IMR-90 (cell line): ENCODE results near the gene TMX1. TPM values are rescaled to one million over a fixed set of nuclear protein-coding genes. Genes with fewer than 3 reads are reported as not detected.

ENCODE experiments used
- ATAC-seq: fragments of 200-7000 bp; cut with Tn5 transposase; 2 replicates; pipeline ENCODE4 v1.9.1; 2020; ENCODE audit warnings: low read depth, mild to moderate bottlenecking, moderate library complexity
- BruUV-seq: library from RNA; stranded (reverse); fragments of 400-500 nt; replicated peaks from 2 replicates; lab custom pipeline; 2021; lab: Mats Ljungman, UMichigan
- CTCF ChIA-PET: fragments of 300-600 bp; formaldehyde crosslinking; extraction: SDS; loops from one replicate; lab custom pipeline; 2021; ENCODE audit warnings: antibody characterized with exemption; lab: Yijun Ruan, JAX
- POLR2A ChIA-PET: fragments of 300-600 bp; sonication (Branson Sonifier 250); formaldehyde crosslinking; loops from one replicate; lab custom pipeline; 2022; ENCODE audit warnings: antibody characterized with exemption; ENCODE audit not compliant: unreplicated experiment; lab: Charles Lee
- DNase-seq: peaks from one replicate; pipeline ENCODE4 v3.0.0; 2013
- H2AFZ ChIP-seq: replicated peaks from 2 replicates; pipeline ENCODE3; 2013; ENCODE audit warnings: low read length, mild to moderate bottlenecking; ENCODE audit not compliant: poor library complexity
- H2AK5ac ChIP-seq: 2 replicates; pipeline ENCODE4 v1.6.1; 2013; ENCODE audit warnings: low read depth, low read length, inconsistent platforms
- H2AK9ac ChIP-seq: replicated peaks from 2 replicates; pipeline ENCODE3; 2013; ENCODE audit warnings: mild to moderate bottlenecking, low read depth, low read length, moderate library complexity; ENCODE audit not compliant: poor library complexity
- H2BK120ac ChIP-seq: 2 replicates; pipeline ENCODE4 v1.6.1; 2013; ENCODE audit warnings: low read depth, low read length, inconsistent platforms
- H2BK15ac ChIP-seq: 3 replicates; pipeline ENCODE4 v1.6.1; 2013; ENCODE audit warnings: low read depth, low read length, inconsistent platforms
- H2BK20ac ChIP-seq: 2 replicates; pipeline ENCODE4 v1.6.1; 2013; ENCODE audit warnings: low read depth, mild to moderate bottlenecking, inconsistent platforms, low read length, moderate library complexity
- H2BK5ac ChIP-seq: 2 replicates; pipeline ENCODE4 v1.6.1; 2013; ENCODE audit warnings: mild to moderate bottlenecking, low read depth, low read length, inconsistent platforms; ENCODE audit not compliant: poor library complexity, severe bottlenecking
- H3K14ac ChIP-seq: replicated peaks from 2 replicates; pipeline ENCODE4 v1.6.1; 2013; ENCODE audit warnings: low read depth, low read length, inconsistent platforms
- H3K18ac ChIP-seq: 2 replicates; pipeline ENCODE4 v1.6.1; 2013; ENCODE audit warnings: low read depth, low read length, control low read depth
- H3K23ac ChIP-seq: 2 replicates; pipeline ENCODE4 v1.6.1; 2013; ENCODE audit warnings: low read depth, low read length, inconsistent platforms
- H3K27ac ChIP-seq: 2 replicates; pipeline ENCODE4 v1.5.1; 2013; ENCODE audit warnings: mild to moderate bottlenecking, control low read depth, low read length; ENCODE audit not compliant: insufficient read depth
- H3K27me3 ChIP-seq: 2 replicates; pipeline ENCODE4 v1.6.1; 2013; ENCODE audit warnings: low read length; ENCODE audit not compliant: control insufficient read depth, insufficient read depth
- H3K36me3 ChIP-seq: 2 replicates; pipeline ENCODE4 v1.6.1; 2013; ENCODE audit warnings: low read length, mixed read lengths; ENCODE audit not compliant: control insufficient read depth, insufficient read depth
- H3K4ac ChIP-seq: 2 replicates; pipeline ENCODE4 v1.6.1; 2013; ENCODE audit warnings: low read depth, low read length, inconsistent platforms
- H3K4me1 ChIP-seq: 2 replicates; pipeline ENCODE4 v1.6.1; 2013; ENCODE audit warnings: low read length, mixed read lengths; ENCODE audit not compliant: control insufficient read depth, insufficient read depth
- H3K4me2 ChIP-seq: 2 replicates; pipeline ENCODE4 v1.6.1; 2013; ENCODE audit warnings: low read depth, mild to moderate bottlenecking, control low read depth, low read length, moderate library complexity
- H3K4me3 ChIP-seq: 2 replicates; pipeline ENCODE4 v1.5.1; 2013; ENCODE audit warnings: low read depth, mild to moderate bottlenecking, control low read depth, low read length, moderate library complexity; ENCODE audit not compliant: insufficient read depth
- H3K56ac ChIP-seq: 2 replicates; pipeline ENCODE4 v1.6.1; 2013; ENCODE audit warnings: low read length, inconsistent platforms; ENCODE audit not compliant: insufficient read depth; ENCODE audit errors: extremely low read depth
- H3K79me1 ChIP-seq, 2 experiments: 2 replicates each; pipeline ENCODE4 v1.6.1; 2013; ENCODE audit warnings: low read length in 2 of 2, inconsistent platforms in 1 of 2, low read depth in 1 of 2
- H3K9ac ChIP-seq: 2 replicates; pipeline ENCODE4 v1.6.1; 2013; ENCODE audit warnings: low read depth, low read length, control low read depth
- H3K9me1 ChIP-seq: 2 replicates; pipeline ENCODE4 v1.6.1; 2013; ENCODE audit warnings: low read length, inconsistent platforms; ENCODE audit not compliant: insufficient read depth
- H3K9me3 ChIP-seq: 2 replicates; pipeline ENCODE4 v1.6.1; 2013; ENCODE audit warnings: low read length; ENCODE audit not compliant: control insufficient read depth, insufficient read depth
- H4K20me1 ChIP-seq: 2 replicates; pipeline ENCODE4 v1.6.1; 2013; ENCODE audit warnings: low read length, inconsistent platforms; ENCODE audit not compliant: insufficient read depth
- H4K5ac ChIP-seq: 2 replicates; pipeline ENCODE4 v1.6.1; 2013; ENCODE audit warnings: mild to moderate bottlenecking, low read depth, low read length, control low read depth
- H4K8ac ChIP-seq, 2 experiments: 2 replicates each; pipeline ENCODE4 v1.6.1; 2013; ENCODE audit warnings: low read depth in 2 of 2, low read length in 2 of 2, control low read depth in 1 of 2, inconsistent platforms in 1 of 2
- H4K91ac ChIP-seq: 2 replicates; pipeline ENCODE4 v1.6.1; 2013; ENCODE audit warnings: low read depth, low read length, inconsistent platforms; ENCODE audit not compliant: insufficient read depth
- CEBPB ChIP-seq: IDR thresholded peaks from 2 replicates; pipeline ENCODE4 v1.6.1; 2012; ENCODE audit warnings: low read depth, low read length, improper control_type of control experiment
- MAZ ChIP-seq: IDR thresholded peaks from 2 replicates; pipeline ENCODE4 v1.6.1; 2012; ENCODE audit warnings: low read depth, mild to moderate bottlenecking, low read length, improper control_type of control experiment, moderate library complexity, borderline replicate concordance
- NFE2L2 ChIP-seq: fragments of 150-350 bp; IDR thresholded peaks from 2 replicates; pipeline ENCODE4 v1.6.1; 2016; ENCODE audit warnings: low read depth, mild to moderate bottlenecking, low read length
- RAD21 ChIP-seq: IDR thresholded peaks from 2 replicates; pipeline ENCODE4 v1.6.1; 2012; ENCODE audit warnings: low read length, improper control_type of control experiment
- RCOR1 ChIP-seq: IDR thresholded peaks from 2 replicates; pipeline ENCODE4 v1.6.1; 2012; ENCODE audit warnings: mild to moderate bottlenecking, low read length, improper control_type of control experiment; ENCODE audit not compliant: insufficient replicate concordance
- WGBS, 2 experiments: methylation state at CpG; one replicate each; pipeline versions ENCODE4 v1.1.5 to v1.1.7; 2013; ENCODE audit warnings: missing lambda C conversion rate in 2 of 2; ENCODE audit not compliant: insufficient read length in 1 of 2; ENCODE audit errors: extremely low coverage in 2 of 2; 5-methylcytosine and 5-hydroxymethylcytosine counted together
- dilution Hi-C: fragments of 300-500 bp; cut with HindIII; formaldehyde crosslinking; loops from one replicate; pipeline ENCODE4 v1.14.3; 2018; ENCODE audit warnings: low sequenced_read_pairs; ENCODE audit not compliant: unreplicated experiment
- in situ Hi-C: fragments of 300-500 bp; cut with MboI; formaldehyde crosslinking; loops from 3 replicates; pipeline ENCODE4 v1.14.3; 2019; ENCODE audit warnings: low sequenced_read_pairs, inconsistent platforms, mixed read lengths
- intact Hi-C: fragments of 100-400 bp; cut with micrococcal nuclease; formaldehyde crosslinking; loops from 2 replicates; pipeline ENCODE4 v1.10.0; 2022
- polyA plus RNA-seq, 3 experiments: library from polyadenylated mRNA; depleted of rRNA; stranded (reverse); fragments of >200 nt; gene quantifications; 2 replicates each; pipeline ENCODE4 v1.2.3, GENCODE V29; 2012; ENCODE audit warnings: low replicate concordance in 1 of 3
- total RNA-seq: library from RNA; depleted of rRNA; stranded (reverse); fragments of >200 nt; gene quantifications from 2 replicates; pipeline ENCODE4 v1.2.3, GENCODE V29; 2012

The TMX1 gene
- total and polyA plus RNA-seq, 2 of the 4 experiments (the other 2 are of a cell fraction) = 15.3 to 24.7 TPM

DNA sequence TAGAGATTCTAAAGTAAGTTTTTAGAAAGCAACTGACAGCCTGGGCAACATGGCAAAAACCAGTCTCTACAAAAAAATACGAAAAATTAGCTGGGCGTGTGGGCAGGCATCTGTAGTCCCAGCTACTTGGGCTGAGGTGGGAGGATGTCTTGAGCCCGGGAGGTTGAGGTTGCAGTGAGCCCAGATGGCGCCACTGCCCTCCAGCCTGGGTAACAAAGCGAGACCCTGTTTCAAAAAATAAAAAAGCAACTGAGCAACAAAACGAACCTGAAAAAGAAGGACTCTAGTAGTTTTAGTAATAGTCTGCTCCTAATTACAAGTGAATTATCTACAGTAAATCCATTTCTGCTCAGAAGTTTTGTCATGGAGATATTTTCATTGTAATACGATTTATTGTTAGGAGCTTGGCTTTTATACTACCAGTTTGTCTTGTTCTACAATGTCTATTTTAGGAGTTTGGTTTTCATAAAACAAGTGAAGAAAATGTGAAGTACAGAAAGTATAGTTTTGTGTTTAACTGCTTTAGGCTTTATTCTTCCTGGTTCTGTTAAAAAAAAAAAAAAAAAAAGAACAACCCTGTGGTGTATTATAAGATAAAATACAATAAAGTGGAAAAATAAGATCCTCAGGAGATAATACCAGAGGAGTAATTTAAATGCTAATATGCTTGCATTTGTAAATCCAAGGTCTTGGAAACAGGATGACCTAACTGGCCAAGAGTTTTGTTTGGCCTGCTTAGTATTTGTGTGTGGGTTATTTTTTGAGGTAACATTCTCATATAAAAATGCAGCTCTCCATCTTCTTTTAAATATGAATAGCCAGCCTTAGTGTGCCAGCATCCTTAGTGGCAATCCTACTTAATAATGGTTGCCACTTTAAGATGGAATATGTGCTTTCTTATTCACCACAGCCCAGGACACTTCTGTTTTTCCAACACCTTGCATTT is 2.8 kb downstream of the TMX1 start (continued):
- TF ChIP-seq RCOR1 = no peak

DNA sequence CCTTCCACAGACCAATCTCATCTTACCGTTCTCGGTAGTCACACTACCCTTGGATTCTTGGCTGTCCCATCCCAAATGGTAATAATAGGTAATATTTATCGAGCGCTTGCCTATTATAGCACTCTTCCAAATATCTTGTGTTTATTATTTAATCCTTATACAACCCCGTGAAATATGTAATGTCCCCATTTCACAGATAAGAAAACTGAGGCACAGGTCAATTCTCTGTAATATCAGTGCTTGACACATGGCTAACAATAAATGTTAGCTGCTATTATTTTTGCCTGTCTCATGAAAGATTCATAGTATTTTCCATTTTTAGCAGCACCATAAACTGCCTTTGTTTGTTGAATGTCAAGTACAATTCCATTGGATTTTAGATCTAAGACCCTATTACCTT is 4.5 kb downstream of the TMX1 start:
- Histone ChIP-seq H2BK15ac (no peak overlapping the region), H3K56ac (no peak overlapping the region), H3K9me1 (peaks cover 5% of the 10 kb centered on the region), H3K4me1 (peaks cover 4% of the 10 kb centered on the region; the same call in 1 of the 2 replicates), H3K36me3 (peaks cover 8% of the 10 kb centered on the region), H3K4me2 (no peak overlapping the region), H2BK20ac (no peak overlapping the region), H3K18ac (no peak overlapping the region), H3K27me3 (no peaks in the 10 kb centered on the region), H3K4me3 (no peak overlapping the region), H3K14ac (no peak overlapping the region), H2AFZ (no peak overlapping the region), H3K4ac (no peak overlapping the region), H2AK5ac (no peak overlapping the region), H2AK9ac (no peak overlapping the region), H3K23ac (no peak overlapping the region), H3K79me1 (peaks cover 18 to 54% of the 10 kb centered on the region in 2 experiments), H4K8ac (no peak overlapping the region), H2BK5ac (no peak overlapping the region), H4K5ac (no peak overlapping the region), H3K9ac (no peak overlapping the region), H4K91ac (no peak overlapping the region), H2BK120ac (no peak overlapping the region), H4K20me1 (peaks cover 8% of the 10 kb centered on the region; the same call in 1 of the 2 replicates), H3K27ac (no peak overlapping the region), H3K9me3 (no peaks in the 10 kb centered on the region)
- POLR2A ChIA-PET = no interaction called here
- no peak for TF ChIP-seq RAD21
- TF ChIP-seq RCOR1 = no peak
- TF ChIP-seq CEBPB = no peak
- TF ChIP-seq MAZ = no peak
- no peak for TF ChIP-seq NFE2L2
- CTCF ChIA-PET = no interaction called here
- no peak for ATAC-seq
- WGBS, 2 experiments = no CpG with 5 or more reads among the region's 5 CpGs
- dilution Hi-C loops = no loop called here
- intact Hi-C loops = no loop called here
- no peak for DNase-seq
- in situ Hi-C loops = no loop called here
- no TSS peak for BruUV-seq
